ENCODE results near the gene HLA-DQB2.
A peak's percentile ranks its signal among the peaks of the same experiment; 100 is the strongest.

DNA sequence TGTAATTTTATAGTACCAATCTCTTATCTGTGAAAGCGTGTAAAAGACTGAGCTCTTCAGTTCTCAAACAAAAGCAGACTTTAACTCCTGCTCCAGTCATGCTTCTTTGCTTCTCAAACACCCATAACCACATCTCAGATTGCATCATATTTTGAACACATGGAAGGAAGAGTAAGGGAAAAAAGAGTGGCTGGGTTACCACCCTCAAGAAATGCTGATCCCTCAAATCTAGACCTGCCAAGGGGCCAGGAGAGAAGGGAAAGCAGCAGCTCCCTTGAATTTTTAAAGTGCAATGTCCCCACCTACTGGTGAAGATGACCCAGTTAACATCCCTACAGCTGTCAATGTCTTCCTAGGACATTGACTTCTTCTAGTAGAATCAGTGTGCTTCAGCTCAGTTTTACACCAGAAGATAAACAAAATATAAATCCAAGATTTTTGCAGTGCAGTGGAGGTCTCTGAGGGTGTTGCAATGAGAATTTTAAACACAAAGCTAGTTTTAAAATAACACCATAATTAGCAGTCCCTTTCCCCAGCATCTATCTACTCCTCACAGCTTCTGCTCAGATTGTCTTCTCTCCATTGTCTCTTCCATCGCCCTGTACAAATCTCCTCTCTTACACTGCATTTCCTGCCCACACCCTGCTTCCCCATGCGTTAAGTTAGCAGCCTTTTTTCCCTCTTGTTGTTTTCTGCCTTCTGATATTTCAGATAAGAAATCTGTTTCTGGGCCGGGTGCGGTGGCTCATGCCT, 22.6 kb upstream of the HLA-DQB2 start:
- TF ChIP-seq ATF7 (IDR thresholded peaks at IDR 0.05; ENCODE audit: low read depth) (no peak), ETV6 (conservative IDR thresholded peaks at IDR 0.05 in 1 of 2, IDR thresholded peaks at IDR 0.05 in 1 of 2; ENCODE audit: borderline replicate concordance in 1 of 2, low read depth in 1 of 2) (no peak), RFX5 (IDR thresholded peaks at IDR 0.05; ENCODE audit: low read depth, low read length) (no peak), CBFB (IDR thresholded peaks at IDR 0.05; ENCODE audit: low read depth) (no peak), CTCF (IDR thresholded peaks at IDR 0.05 in 2 of 3, conservative IDR thresholded peaks at IDR 0.05 in 1 of 3; ENCODE audit: control insufficient read depth in 2 of 3, extremely low read depth in 1 of 3, insufficient read depth in 1 of 3, low read depth in 3 of 3, low read length in 3 of 3) (peak; percentile 64 to 78 (median 69)), SIN3A (IDR thresholded peaks at IDR 0.05; ENCODE audit: low read depth, low read length) (no peak), CREM (IDR thresholded peaks at IDR 0.05; ENCODE audit: low read depth) (no peak), ZNF24 (IDR thresholded peaks at IDR 0.05) (no peak), POLR2A (IDR thresholded peaks at IDR 0.05; ENCODE audit: low read depth, low read length) (no peak), ESRRA (IDR thresholded peaks at IDR 0.05; ENCODE audit: low read length) (no peak)

Measured in GM12878 (cell line).